Measurements from ENCODE around the gene SMPX. TPM values are rescaled to one million over a fixed set of nuclear protein-coding genes. Genes with fewer than 3 reads are reported as not detected.

Gene SMPX
- polyA plus RNA-seq, 1 donor = 0.15 TPM

DNA sequence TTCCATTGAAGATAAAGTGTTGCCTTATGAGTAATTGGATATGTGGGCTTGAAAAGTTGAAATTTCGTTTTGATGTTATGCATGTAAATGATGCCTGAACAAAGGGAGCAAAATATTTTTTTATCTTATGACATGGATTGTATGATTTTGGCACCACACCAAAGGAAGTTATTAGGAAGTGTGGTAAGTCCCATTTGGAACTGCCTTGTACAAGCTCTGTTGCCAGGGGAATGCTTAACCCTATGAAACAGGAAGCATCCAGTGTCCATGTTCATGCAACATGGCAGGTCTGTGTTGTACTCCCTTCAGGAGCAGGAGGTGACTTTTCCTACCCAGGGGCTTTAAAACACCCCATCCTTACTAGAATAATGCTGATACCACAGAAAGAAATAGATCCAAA is 13.2 kb downstream of the SMPX start:
- DNase-seq = no peak

DNA sequence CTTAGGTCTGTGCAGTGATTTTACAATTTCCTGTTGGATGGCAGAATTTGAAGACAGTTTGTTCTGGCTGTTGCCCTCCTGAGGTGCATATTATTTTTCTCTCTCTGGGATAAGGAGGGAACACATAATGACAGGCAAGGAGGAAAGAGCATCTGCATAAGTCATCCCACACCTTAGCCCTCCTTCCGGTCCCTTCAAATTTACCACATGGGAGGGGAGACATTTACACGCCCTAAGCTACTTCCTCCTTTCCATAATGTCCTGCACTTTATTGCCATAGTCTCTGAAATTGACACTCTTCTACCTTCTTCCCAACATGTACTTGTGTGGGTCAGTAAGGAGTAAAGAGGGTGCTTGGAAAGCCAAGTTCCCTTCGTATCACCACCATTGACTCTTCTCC is 13.9 kb downstream of the SMPX start:
- DNase-seq = no peak

DNA sequence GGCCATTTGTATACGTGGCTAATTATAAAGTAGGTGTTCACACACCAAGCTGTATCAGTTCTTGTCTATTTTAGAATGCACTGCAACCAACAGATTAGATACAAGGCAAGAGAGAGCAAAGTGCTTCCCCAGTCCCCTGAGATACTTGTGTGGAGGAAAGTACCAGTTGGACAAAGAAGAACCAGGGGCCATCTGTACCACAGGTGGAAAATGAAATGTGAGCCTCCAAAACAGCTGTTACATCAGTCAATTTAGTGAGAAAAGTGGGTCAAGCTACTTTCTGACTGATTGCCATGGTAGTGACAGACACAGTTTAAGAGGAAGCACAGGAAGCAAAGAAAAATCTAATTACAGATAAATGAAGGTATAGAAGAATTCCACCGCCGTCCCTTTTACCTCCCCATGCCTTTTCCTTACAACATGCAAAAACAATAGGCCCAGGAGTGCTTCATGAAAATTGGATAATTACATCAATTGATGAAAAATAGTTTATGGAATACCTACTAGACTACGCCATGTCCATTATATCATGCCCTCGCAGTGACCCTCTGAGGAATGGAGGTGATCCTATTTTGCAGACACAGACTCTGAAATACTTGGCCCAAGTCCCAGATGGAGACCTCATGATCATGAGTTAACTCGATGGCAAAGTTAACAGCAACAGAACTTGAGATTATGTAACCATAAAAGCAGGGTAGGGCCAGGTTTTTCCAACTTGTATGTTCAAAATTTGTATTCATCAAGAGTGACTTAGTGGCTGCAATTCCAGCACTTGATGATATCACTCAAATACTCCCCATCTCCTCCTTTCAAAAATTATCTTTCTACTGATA is 15.8 kb downstream of the SMPX start:
- no peak for DNase-seq

DNA sequence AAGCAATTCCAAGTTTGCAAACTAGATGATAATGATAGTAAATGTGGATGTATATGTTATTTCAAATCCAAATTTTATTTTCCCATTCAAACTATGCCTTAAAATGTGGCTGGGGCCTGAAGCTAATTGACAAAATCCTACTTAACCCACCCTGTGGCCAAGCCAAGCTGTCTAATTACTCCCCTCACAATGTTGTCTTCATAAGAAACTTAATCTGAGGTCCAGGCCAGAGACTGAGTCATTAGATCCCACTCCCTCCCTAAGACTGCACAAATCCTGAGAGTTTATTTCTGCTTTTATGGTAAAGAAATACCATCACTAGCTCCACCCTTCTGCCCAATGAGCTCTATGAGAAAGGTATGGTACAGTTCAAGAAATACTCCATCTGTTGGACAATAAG is 16.6 kb downstream of the SMPX start:
- no peak for DNase-seq

DNA sequence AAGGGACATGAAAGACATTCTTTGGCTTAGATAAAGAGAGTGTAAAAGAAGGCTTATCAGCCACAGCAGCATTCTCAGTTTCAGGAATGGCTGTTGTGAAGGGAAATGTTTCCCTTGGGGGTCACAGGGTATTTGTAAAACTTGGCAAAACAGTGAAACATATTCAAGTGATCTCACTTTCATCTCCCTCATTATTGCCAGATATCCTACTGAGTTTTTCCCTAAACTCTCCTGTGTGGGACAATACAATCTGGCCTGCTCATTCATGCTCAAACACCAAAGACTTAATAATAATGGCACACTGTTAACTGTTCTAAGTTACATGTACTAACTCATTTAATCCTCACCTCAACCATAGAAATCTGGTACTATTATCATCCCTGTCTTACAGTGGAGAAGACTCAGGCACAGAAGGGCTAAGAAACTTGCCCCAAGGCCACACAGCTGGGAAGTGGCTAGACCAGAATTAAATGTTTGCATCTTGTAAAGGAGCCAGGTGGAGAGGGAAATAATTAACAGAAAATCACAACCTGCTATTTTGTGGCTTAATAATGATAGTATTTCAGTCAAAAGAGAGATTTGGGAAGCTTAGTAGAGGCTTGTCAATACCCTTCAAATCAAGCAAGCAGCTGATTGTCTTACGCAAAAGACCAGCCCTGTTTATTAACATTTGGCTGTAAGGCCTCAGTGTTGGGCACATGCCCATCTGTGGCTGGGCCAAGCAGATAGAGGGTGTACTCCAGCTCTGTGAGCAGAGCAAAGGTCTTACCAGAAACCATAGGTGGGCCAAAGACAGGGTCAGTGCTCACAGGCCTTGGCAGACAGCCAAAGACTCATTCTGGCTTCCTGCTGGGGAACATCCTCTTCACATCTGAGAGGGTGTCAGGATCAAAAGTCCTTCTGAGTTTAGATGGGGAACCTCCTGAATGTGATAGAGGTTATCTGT is 17.3 kb downstream of the SMPX start:
- DNase-seq = no peak

DNA sequence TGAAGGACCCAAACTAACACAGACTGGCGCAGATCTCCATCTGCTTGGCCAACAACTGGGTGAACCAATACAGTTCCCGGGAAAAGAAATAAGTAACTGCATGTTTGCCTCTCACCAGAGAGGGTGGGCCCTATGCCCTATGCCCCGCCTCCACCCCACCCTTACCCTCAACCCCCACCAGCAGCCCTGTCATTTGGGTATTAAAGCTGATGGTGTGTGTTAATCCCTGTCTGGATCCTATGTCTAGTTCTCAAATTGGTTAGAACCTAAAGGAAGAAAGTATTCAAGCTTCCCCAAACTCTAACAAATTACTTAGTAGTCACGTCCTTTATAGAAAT is 19.0 kb downstream of the SMPX start:
- DNase-seq = no peak

DNA sequence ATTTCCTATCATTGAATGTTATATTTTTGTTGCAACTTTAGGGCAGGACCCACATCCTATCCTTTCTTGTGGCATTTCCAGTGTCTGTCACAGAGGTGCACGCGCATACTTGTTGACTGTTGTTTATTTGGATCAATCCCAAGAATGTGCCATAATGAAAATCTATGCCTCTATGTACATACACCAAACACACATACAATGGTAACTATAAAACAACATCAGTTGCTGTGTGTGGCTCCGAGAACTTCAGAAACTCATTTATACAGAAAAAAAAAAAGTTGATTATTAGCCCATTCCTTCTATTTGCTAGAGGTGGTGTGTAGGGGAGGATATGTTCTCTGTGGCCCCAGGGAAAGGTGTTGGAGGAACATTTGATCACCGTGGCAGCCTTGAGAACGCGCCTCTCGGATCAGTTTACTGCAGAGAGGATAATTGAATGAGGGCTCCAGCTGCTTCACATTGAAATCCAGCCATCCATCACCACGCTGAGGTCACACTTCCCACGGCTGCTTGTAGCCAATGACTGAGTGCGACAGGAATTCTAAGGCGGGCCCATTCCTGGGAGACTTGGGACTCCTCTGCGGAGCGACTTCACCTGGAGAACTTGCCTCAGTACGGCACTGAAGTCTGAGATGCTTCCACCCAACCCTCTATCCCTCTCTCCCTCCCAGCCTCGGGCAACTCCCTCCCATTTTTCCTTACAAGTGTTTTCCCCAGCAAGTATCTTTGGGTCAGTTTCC is 19.5 kb downstream of the SMPX start:
- DNase-seq = peak; percentile 57

DNA sequence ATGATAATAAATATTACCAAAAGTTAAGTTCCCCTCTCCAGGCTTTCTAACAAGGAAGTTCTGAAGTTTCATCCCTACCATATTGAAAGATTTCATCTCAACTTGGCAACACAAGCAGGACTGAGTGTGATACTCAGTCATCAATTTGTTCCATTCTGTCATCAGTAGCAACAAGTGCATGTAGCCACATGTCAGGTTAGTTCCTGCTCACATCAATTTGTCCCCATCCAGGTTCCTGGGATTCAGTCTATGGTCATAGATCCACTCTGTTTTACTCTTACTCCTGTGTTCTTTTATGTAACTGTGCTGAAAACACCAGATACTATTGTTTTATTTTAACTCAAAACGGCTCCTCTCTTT is 22.2 kb downstream of the SMPX start:
- no peak for DNase-seq

DNA sequence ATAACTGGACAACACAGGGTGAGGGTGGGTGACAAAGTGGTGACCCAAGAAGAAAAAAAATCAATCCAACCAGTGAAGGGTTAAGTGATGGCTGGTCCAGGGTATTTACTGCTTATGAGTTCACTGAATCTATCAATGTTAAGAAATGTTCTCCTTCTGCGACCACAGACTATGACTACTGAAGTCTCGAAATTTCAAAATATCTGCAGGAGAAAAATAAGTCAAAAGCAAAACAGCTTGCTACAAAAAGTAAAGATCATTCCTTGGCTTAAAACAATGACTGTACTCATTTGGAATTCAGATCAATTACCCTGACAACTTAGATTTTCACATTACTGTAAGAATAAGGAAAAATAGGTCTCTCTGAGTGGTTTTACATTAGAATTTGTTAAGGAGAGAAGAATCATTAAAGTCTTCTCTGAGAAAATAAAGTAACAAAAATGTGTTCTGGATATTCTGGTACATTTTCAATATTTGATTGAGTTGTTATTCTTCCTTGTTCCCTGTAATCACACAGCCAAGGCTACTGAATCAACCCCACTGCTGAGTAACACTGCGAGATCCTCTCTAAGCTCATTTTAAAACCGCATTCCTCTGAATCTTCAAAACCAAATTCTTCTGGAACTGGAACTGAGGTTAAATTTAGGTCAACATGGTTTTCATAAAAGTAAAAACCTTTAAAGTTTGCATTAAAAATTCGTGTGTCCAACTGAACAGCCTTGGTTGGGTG is 22.7 kb downstream of the SMPX start:
- no peak for DNase-seq

DNA sequence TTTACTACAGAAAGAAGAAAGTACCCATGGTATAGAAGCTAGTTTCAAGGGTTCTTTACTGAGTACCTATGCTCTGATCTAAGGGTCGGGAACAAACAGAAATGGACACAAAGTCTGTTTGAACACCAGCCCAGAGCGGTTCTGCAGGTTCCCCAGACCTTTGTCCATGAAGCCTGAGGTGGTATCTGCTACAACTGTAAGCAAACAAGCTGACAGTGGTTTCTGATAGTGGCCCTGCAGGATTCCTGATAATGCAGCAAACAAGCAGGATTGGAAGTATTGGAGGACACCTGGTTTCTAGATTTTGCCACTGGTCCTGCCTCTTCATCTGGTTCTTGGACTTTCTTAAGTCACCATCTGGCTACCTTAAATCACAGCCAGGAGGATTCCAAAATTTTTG is 23.7 kb downstream of the SMPX start:
- DNase-seq = no peak

DNA sequence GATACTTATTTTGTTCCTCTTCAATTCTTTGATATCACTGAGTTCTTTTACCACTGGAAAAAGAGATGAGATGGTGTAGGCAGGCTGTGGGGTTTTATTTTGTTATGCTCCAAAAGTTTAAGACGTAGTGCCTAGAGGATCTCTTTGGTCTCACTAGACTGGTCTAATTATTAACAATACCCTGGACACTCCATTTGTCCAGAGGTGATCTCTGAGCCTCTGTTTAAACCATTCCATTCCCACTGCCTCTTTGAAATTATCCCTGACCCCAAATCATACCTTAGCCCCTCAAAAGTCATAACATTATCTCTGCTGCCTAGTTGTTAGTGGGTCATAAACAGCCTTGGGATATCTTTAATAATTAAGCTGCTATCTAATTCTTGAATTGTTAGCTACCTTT is 24.2 kb downstream of the SMPX start:
- no peak for DNase-seq

DNA sequence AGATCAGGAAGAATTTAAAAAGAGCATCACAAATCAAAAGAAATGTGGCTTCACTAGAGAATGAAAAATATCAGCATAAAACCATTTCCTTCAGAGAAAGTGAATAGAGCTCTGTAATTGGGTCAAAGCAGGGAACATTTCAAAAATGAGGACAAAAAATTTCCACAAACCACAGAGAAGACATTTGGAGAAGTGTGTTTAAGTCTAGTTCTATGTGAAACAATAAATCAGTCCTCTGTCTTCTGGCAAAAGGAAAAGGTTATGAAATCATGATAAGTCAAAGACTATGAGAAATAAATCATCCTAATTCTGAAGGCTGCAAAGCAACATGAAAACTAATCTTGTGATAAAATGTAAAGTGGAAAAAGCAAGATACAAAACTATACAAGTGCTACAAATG is 27.9 kb downstream of the SMPX start:
- no peak for DNase-seq

DNA sequence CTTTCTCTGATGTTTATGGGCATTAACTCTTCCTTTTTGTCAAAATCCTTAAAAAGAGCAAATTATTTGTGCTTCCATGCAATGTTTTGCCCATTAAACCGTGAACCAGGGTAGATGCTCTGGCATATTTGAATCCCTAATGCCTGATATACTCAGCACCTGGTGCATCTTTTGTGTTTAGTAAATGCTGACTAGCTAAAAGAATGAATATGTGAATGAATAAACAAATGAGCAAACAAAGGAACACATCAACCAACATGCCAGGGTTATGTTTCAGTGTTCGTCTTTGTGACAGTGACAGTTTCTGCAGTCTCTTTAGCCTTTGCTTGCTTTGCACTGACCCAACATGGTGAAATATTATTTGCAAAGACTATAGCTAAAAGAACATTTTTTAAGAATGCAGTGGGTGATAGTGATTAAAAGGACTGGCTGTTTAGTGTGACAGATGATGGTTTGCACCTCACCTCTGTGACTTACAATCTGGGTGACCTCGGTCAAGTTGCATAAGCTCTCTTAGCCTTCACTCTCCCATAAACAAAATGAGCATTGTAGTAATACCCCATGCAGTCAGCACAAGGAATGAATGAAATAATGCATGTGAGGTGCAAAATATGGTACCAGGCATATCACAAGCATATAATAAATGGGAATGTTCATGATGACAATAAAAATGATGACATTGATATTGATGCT is 29.5 kb downstream of the SMPX start:
- no peak for DNase-seq

DNA sequence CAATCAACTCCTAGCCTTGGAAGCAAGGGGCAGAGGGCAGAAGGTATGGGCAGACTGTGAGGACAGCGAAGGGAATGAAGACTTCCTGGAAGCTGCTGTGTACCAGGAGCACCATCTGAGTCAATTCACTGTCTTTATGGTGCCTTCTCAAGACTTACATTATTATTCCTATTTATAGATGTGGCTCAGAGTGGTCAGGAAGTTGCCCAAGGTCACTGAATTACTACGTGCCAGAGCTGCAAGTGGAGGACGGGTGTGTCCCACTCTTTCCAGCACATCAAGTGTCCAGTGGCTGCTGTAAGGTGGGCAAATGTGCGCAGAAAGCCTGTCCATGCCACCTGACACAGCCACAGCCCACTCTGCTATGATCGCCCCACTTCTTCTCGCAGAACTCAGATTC is 32.0 kb downstream of the SMPX start:
- no peak for DNase-seq

DNA sequence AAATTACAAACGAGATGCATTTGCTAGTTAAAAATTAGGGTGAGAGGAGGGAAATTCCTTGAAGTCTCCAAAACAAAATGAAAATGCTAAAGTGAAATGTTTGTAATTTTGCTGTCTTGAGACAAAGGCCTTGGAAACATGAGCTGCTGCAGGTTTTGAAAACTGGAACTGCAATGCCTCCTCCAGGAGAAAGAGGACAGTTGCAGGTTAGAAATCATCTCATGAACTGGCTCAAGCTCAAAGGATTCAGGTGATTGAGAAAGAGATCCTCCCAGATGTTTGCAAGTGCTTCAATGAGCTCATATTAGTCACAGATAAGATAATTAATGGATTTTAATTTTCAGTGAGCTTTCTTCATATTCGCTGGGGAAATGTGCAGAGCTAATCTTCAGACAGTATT is 32.4 kb downstream of the SMPX start:
- no peak for DNase-seq

DNA sequence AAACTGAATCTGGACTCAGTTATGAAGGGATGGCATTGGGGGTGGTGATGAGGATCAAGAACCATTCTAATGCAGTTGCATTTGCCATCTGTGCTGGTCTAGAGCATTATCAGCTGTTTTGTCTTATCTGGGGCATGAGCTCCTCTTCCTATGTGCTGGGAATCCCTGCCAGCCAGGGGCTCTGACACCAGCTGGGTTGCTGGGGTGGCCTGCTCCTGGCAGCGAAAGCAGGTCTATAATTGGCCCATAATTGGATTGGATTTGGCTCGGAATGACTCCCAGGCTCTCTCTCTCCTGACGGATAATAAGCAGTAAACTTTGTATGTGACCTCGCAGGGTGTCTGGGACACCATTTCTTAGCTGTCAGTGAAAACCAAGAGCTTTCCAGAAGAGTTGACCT is 34.1 kb downstream of the SMPX start:
- no peak for DNase-seq

DNA sequence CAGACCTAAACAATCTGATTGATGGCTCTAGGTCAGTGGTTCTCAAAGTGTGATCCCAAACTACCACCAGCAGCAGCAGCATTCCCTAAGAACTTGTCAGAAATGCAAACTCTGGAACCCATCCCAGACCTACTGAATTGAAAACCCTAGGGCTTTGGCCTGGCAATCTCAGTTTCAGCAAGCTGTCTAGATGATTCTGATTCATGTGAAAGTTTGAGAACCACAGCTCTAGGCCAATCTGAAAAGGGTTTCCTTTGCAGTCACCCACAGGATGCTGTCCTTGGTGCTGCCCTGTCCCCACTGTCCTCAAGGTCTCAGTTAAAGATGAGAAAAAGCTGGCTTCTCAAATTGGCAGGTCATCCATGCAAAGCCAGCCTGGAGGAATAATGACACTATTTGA is 34.8 kb downstream of the SMPX start:
- DNase-seq = no peak

DNA sequence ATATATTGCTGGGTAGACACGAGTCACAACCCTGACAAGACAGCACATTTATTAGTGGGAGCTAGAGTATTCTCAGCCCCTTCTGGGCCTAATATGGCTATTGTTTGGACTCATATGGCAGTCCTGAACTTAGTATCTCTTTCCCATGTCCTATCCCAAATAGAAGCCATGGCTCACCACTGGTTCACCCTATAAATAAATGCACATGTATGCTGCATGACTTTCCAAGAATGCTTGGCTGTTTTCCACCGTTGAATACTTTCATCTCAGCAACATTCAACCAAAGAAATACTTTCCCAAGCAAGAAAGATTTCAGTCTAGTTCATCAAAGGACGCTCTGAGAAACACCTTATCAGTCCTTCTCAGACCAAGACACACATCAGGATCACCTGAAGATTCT is 36.7 kb downstream of the SMPX start:
- DNase-seq = no peak

DNA sequence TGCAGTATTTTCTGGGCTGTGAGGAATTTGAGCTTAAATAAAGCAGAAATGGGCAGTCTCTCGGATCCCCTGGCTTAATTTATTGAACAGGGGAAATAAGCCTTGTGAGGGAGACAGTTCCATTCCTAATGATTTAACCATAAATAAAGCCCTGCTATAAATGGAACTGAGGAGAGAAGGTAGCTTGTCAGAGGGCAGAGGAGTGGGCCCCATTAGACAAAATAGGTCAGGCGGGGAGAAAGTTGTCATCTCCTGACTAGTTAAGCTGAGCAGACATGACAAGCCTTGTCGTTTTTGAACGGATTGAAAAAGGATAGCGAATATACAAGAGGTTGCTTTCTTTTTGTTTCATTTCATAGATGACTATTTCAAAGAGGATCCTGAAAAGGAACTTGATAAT is 39.3 kb downstream of the SMPX start:
- DNase-seq = no peak

DNA sequence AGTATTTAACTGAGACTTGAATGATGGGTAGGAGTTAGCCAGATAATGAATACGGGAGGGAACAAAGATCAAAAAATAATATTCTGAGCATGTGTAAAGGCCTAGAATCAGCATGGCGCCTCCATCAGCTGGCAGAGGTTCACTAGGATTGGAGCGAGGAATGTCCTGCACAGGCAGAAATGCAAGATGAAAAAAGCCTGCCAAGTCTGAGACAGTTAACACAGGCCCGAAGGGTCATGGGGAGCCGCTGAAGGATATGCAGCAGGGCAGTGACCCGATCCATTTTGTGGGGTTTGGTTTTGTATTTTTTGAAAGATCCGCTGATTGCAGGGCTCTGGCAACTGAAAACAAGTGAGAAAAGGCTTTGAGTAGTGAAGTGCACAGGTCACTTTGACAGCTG is 40.1 kb downstream of the SMPX start:
- DNase-seq = no peak

DNA sequence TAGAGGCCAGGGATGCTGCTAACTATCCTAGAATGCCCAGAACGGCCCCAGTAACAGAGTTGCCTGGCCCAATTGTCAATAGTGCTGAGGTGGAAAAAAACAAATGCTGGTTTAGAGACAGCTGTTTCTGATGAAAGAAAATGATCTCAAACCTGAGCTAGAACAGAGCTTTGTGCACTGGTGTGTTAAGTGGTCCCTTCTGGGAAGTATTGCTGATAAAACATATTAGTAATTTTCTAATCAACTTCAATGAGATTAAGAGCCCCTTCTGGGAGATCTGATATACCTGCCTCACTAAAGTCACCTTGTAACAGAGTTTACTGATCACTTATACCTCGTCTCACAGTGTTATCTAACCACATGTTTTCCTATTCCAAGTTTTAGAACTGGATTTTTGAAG is 42.1 kb downstream of the SMPX start:
- no peak for DNase-seq

DNA sequence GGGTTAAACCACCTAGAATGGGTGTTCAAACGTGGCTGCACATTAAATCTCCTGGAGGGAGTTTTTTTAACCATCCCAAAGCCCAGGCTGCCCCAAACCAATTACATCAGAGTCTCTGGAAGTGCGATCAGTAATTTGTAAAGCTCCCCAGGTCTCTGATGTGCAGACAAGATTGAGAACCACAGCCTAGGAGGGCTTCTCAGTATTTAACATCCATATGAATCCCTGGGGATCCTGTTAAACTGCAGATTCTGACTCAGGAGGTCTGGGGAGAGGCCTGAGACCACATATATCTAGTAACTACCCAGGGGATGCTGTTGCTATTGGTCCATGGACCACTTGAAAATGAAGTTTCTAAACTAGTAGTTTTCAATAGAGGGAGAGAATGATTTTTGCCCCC is 42.6 kb downstream of the SMPX start:
- DNase-seq = no peak
